Suprapubic skin (tissue), 4 donors: ENCODE data around the gene RPL10A.

Experiments
- EP300 ChIP-seq: sonication (generic); formaldehyde crosslinking; IDR thresholded peaks from one replicate; pipeline ENCODE4 v1.6.1; 2017; ENCODE audit warnings: antibody characterized with exemption
- POLR2AphosphoS5 ChIP-seq, 3 donors: sonication (generic); formaldehyde crosslinking; IDR thresholded peaks; one replicate each; pipeline ENCODE4 v1.6.1; 2017; ENCODE audit warnings: antibody characterized with exemption in 3 of 3

- TF ChIP-seq POLR2AphosphoS5 (IDR thresholded peaks at IDR 0.05) (no peak), EP300 (no peak)
These were observed 24.7 kb downstream of the RPL10A start for GRCh38 chr6:35492974-35493284.
